ENCODE data around the gene CHST12. TPM values are rescaled to one million over a fixed set of nuclear protein-coding genes. Genes with fewer than 3 reads are reported as not detected.

CHST12 gene
- total RNA-seq, 1 experiment from 2014 or later, result 19.3 TPM

- Histone ChIP-seq H2AFZ (ENCODE audit: low read length) (no peak overlapping the region), H2BK12ac (ENCODE audit: insufficient read length, low read depth, low read length) (no peak overlapping the region), H3K9me3 (ENCODE audit: control insufficient read depth, low read depth, low read length) (no peaks in the 10 kb centered on the region), H4K5ac (ENCODE audit: insufficient read length, low read depth, low read length) (no peak overlapping the region), H3K4me2 (ENCODE audit: insufficient read depth, insufficient read length, low read length) (no peak overlapping the region), H3T11ph (ENCODE audit: low read length) (no peak overlapping the region), H2BK20ac (ENCODE audit: low read depth, low read length, poor library complexity, severe bottlenecking) (no peak overlapping the region), H3K9ac (ENCODE audit: extremely low read depth, insufficient read length, low read length) (no peak overlapping the region), H3K79me2 (ENCODE audit: insufficient read depth, low read length) (no peaks in the 10 kb centered on the region), H3K14ac (ENCODE audit: insufficient read depth, low read length) (no peak overlapping the region), H4K8ac (replicated peaks; ENCODE audit: insufficient read length, low read depth, low read length) (no peak overlapping the region), H4K91ac (ENCODE audit: insufficient read length, low read depth, low read length) (no peak overlapping the region), H3K4me1 (ENCODE audit: insufficient read depth, low read length) (no peaks in the 10 kb centered on the region), H3K4ac (ENCODE audit: low read depth, low read length) (no peak overlapping the region; the same call in 1 of the 2 replicates), H2BK120ac (ENCODE audit: low read depth, low read length, poor library complexity, severe bottlenecking) (no peak overlapping the region), H2BK15ac (ENCODE audit: low read depth, low read length) (0 out of 2 replicates have a peak overlapping the region, but pooled peaks have one; percentile 68), H3K23me2 (ENCODE audit: insufficient read length, low read depth, low read length, poor library complexity, severe bottlenecking) (no peaks in the 10 kb centered on the region), H4K20me1 (ENCODE audit: control insufficient read depth, insufficient read depth, insufficient read length) (no peaks in the 10 kb centered on the region), H3K18ac (ENCODE audit: insufficient read length, low read depth, low read length) (no peak overlapping the region), H3K27ac (ENCODE audit: insufficient read length, low read depth, low read length) (no peak overlapping the region), H3K79me1 (ENCODE audit: insufficient read depth, low read depth, low read length, poor library complexity, severe bottlenecking) (no peaks in the 10 kb centered on the region), H2BK5ac (ENCODE audit: insufficient read length, low read length) (no peak overlapping the region), H3K56ac (ENCODE audit: insufficient read length, low read depth, low read length) (no peak overlapping the region), H2AK5ac (ENCODE audit: insufficient read length, low read length) (no peak overlapping the region), H3K23ac (ENCODE audit: insufficient read length, low read depth, low read length) (no peak overlapping the region), H3K27me3 (ENCODE audit: insufficient read depth, low read length) (no peaks in the 10 kb centered on the region)
- Mint-ChIP-seq H3K4me3 (no peak overlapping the region), H3K36me3 (ENCODE audit: insufficient read depth in 1 of 3, low read depth in 3 of 3) (peaks cover 0 to 7% (median 0%) of the 10 kb centered on the region in 3 experiments; a peak in 2 of 7 replicates), H3K9me3 (peaks cover 8 to 9% of the 10 kb centered on the region in 2 experiments; a peak in 4 of 5 replicates), H3K27ac (peak overlapping the region in 1 of 3 experiments; percentile 21; a peak in 1 of 7 replicates), H3K4me1 (peaks cover 4 to 5% of the 10 kb centered on the region in 2 experiments), H3K27me3 (ENCODE audit: low read depth) (no peaks in the 10 kb centered on the region; the same call in 1 of the 2 replicates)
- TF ChIP-seq, protein P1, sequence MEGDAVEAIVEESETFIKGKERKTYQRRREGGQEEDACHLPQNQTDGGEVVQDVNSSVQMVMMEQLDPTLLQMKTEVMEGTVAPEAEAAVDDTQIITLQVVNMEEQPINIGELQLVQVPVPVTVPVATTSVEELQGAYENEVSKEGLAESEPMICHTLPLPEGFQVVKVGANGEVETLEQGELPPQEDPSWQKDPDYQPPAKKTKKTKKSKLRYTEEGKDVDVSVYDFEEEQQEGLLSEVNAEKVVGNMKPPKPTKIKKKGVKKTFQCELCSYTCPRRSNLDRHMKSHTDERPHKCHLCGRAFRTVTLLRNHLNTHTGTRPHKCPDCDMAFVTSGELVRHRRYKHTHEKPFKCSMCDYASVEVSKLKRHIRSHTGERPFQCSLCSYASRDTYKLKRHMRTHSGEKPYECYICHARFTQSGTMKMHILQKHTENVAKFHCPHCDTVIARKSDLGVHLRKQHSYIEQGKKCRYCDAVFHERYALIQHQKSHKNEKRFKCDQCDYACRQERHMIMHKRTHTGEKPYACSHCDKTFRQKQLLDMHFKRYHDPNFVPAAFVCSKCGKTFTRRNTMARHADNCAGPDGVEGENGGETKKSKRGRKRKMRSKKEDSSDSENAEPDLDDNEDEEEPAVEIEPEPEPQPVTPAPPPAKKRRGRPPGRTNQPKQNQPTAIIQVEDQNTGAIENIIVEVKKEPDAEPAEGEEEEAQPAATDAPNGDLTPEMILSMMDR (conservative IDR thresholded peaks at IDR 0.05), result no peak
- DNase-seq, result no peak
- no CpG with 5 or more reads among the region's 23 CpGs for WGBS (ENCODE audit: extremely low coverage, insufficient read length, low lambda C conversion rate)
Observed at GRCh38 chr7:2460188-2460587, 56.8 kb downstream of the CHST12 start.

Measured in H9 (cell line).